Measurements from ENCODE around the gene MEG3. TPM values are rescaled to one million over a fixed set of nuclear protein-coding genes. Genes with fewer than 3 reads are reported as not detected.

The MEG3 gene
- total and polyA plus RNA-seq, 2 of the 8 experiments (the other 6 are each of a cell fraction or from before 2014, with no cell fraction given), result 0.17 to 1.1 TPM

DNA sequence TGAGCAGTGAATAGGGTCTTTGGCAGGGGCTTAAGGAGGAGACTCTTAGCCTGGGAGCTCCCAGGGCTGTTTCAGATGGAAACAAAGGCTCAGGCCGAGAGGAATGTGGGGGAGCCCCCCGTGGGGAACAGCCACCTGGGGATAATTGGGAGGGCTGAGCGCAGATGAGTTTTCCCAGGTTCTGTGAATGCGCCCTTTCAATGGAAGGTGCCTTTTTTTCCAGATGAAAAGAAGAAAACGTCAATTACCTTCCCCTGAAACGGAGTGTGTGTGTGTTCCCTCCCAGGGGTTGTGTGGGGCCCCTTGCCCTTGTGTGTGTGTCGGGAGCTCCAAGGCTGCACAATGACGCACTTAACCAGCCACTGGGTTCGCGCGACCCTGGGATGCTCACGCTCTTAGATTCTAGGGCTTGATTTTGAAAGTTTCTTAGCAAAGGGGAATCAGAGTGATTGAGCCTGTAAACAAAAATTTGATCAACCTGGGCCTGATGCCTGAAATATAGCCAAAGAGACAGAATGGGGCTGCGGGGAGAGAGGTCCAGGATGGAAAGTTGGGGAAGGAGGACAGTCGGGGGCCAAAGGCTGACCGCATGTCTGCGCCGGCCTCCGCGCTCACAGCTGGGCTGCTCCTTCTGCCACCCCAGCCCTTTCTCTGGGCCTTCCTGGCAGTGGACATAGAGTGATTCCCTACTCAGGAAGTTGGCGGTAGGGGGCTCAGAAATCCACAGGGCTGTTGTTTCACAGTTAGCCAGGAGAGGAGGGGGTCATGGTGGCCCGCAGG, 14.6 kb downstream of the MEG3 start (continued):
- peak; percentile 43; the same call in 1 of the 2 replicates for TF ChIP-seq TCF12 (IDR thresholded peaks at IDR 0.05; ENCODE audit: low read depth, low read length)
- TF ChIP-seq, protein P1, sequence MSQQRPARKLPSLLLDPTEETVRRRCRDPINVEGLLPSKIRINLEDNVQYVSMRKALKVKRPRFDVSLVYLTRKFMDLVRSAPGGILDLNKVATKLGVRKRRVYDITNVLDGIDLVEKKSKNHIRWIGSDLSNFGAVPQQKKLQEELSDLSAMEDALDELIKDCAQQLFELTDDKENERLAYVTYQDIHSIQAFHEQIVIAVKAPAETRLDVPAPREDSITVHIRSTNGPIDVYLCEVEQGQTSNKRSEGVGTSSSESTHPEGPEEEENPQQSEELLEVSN (IDR thresholded peaks at IDR 0.05), result peak; percentile 27; the same call in 1 of the 2 replicates

All from H1 (cell line).